Gastroesophageal sphincter (tissue), 3 donors: ENCODE results near the gene NEDD4L.

ENCODE experiments used
- EP300 ChIP-seq: sonication (generic); formaldehyde crosslinking; IDR thresholded peaks from one replicate; pipeline ENCODE4 v1.6.1; 2017; ENCODE audit warnings: antibody characterized with exemption, mild to moderate bottlenecking
- TF ChIP-seq, protein P1 (sequence below), 4 experiments: fragments of 200-600 bp in 2 of 4; fragments of 450-650 bp in 2 of 4; sonication (generic) in 1 of 4; IDR thresholded peaks; one replicate each; pipeline ENCODE4 v1.5.1; 2017 to 2019; ENCODE audit warnings: antibody characterized with exemption in 4 of 4, mild to moderate bottlenecking in 2 of 4, moderate library complexity in 2 of 4

DNA sequence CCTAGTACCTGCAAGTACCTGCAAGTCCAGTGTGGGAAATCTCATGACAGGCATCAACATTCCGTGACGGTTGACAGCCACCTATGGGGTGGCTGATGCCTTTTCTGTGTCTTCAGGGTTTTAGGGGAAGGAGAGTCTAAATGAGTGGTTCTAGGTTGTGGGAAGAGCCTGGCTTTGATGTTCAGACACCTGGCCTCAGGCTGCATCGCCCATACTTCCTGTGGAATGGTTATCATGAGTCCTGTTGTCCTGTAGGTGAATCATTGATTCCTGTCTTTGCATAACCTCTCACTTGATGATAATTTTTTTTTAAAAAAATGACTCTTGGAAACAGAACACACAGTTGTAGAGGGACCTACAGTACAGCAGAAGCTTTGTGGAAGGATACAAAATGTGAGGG is 108.9 kb downstream of the NEDD4L start:
- TF ChIP-seq, protein P1, sequence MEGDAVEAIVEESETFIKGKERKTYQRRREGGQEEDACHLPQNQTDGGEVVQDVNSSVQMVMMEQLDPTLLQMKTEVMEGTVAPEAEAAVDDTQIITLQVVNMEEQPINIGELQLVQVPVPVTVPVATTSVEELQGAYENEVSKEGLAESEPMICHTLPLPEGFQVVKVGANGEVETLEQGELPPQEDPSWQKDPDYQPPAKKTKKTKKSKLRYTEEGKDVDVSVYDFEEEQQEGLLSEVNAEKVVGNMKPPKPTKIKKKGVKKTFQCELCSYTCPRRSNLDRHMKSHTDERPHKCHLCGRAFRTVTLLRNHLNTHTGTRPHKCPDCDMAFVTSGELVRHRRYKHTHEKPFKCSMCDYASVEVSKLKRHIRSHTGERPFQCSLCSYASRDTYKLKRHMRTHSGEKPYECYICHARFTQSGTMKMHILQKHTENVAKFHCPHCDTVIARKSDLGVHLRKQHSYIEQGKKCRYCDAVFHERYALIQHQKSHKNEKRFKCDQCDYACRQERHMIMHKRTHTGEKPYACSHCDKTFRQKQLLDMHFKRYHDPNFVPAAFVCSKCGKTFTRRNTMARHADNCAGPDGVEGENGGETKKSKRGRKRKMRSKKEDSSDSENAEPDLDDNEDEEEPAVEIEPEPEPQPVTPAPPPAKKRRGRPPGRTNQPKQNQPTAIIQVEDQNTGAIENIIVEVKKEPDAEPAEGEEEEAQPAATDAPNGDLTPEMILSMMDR (IDR thresholded peaks at IDR 0.05) = no peak
- no peak for TF ChIP-seq EP300
